ENCODE data around the gene RASSF1.

Gene RASSF1

GRCh38 chr3:50359760-50360110 is 19.1 kb upstream of the RASSF1 start:
- no peaks in the 10 kb centered on the region for H3F3A ChIP-seq (ENCODE audit: low read depth)
- peaks cover 4% of the 10 kb centered on the region; the same call in 1 of the 2 replicates for H3K36me3 ChIP-seq (ENCODE audit: insufficient read depth, low read length)
- H3K9ac ChIP-seq (ENCODE audit: low read depth, low read length, poor library complexity, severe bottlenecking), result no peak overlapping the region
- no peaks in the 10 kb centered on the region for H3K9me2 ChIP-seq (replicated peaks; ENCODE audit: low read depth, low read length)
- peak overlapping the region; percentile 78 for H3K4me3 ChIP-seq (ENCODE audit: low read length, poor library complexity, severe bottlenecking)
- peaks cover 45% of the 10 kb centered on the region for H3K79me2 ChIP-seq (ENCODE audit: insufficient read depth, low read length)
- H3K4me1 ChIP-seq (ENCODE audit: insufficient read depth, low read length, poor library complexity, severe bottlenecking), result peaks cover 34% of the 10 kb centered on the region
- peaks cover 37% of the 10 kb centered on the region for H4K20me1 ChIP-seq (ENCODE audit: insufficient read depth, low read length, poor library complexity, severe bottlenecking)
- peak overlapping the region; percentile 55 for H3K4me2 ChIP-seq (ENCODE audit: low read depth, low read length, poor library complexity, severe bottlenecking)
- H2AFZ ChIP-seq (ENCODE audit: low read length), result peak overlapping the region; percentile 73
- TF ChIP-seq CTCF (conservative IDR thresholded peaks at IDR 0.05; ENCODE audit: low read length), result no peak
- TF ChIP-seq EZH2phosphoT487 (IDR thresholded peaks at IDR 0.05; ENCODE audit: borderline replicate concordance), result no peak
- no peaks in the 10 kb centered on the region for H3K27me3 ChIP-seq (ENCODE audit: insufficient read depth, low read length, poor library complexity, severe bottlenecking)
- no peaks in the 10 kb centered on the region for H3K9me3 ChIP-seq (ENCODE audit: insufficient read depth, low read depth, low read length)

GRCh38 chr3:50358911-50359759 is 18.5 kb upstream of the RASSF1 start, which contains the start of gene TMEM115:
TSS of gene TMEM115 (minus strand) at chr3:50359521. CDS start at chr3:50359063, 458 bp downstream.
- Histone ChIP-seq H3K4me3 (ENCODE audit: low read length, poor library complexity, severe bottlenecking) (peak within 1 kb of the TSS; percentile 78), H4K20me1 (ENCODE audit: insufficient read depth, low read length, poor library complexity, severe bottlenecking) (peaks cover 37% of the 10 kb centered on the region), H3F3A (ENCODE audit: low read depth) (no peaks in the 10 kb centered on the region), H3K9me2 (replicated peaks; ENCODE audit: low read depth, low read length) (no peaks in the 10 kb centered on the region), H3K36me3 (ENCODE audit: insufficient read depth, low read length) (peaks cover 9% of the 10 kb centered on the region; the same call in 1 of the 2 replicates), H2AFZ (ENCODE audit: low read length) (peak within 1 kb of the TSS; percentile 73), H3K4me1 (ENCODE audit: insufficient read depth, low read length, poor library complexity, severe bottlenecking) (peaks cover 34% of the 10 kb centered on the region), H3K9me3 (ENCODE audit: insufficient read depth, low read depth, low read length) (no peaks in the 10 kb centered on the region), H3K27me3 (ENCODE audit: insufficient read depth, low read length, poor library complexity, severe bottlenecking) (no peaks in the 10 kb centered on the region), H3K9ac (ENCODE audit: low read depth, low read length, poor library complexity, severe bottlenecking) (peak within 1 kb of the TSS; percentile 84), H3K4me2 (ENCODE audit: low read depth, low read length, poor library complexity, severe bottlenecking) (peak within 1 kb of the TSS; percentile 92), H3K79me2 (ENCODE audit: insufficient read depth, low read length) (peaks cover 45% of the 10 kb centered on the region)
- TF ChIP-seq CTCF (conservative IDR thresholded peaks at IDR 0.05; ENCODE audit: low read length) (no peak), EZH2phosphoT487 (IDR thresholded peaks at IDR 0.05; ENCODE audit: borderline replicate concordance) (no peak)

- H3K9me2 ChIP-seq (replicated peaks; ENCODE audit: low read depth, low read length), result no peaks in the 10 kb centered on the region
- no peak for TF ChIP-seq EZH2phosphoT487 (IDR thresholded peaks at IDR 0.05; ENCODE audit: borderline replicate concordance)
- no peak for TF ChIP-seq CTCF (conservative IDR thresholded peaks at IDR 0.05; ENCODE audit: low read length)
- peak overlapping the region; percentile 92 for H3K4me2 ChIP-seq (ENCODE audit: low read depth, low read length, poor library complexity, severe bottlenecking)
- H2AFZ ChIP-seq (ENCODE audit: low read length), result no peak overlapping the region
- peaks cover 34% of the 10 kb centered on the region for H3K4me1 ChIP-seq (ENCODE audit: insufficient read depth, low read length, poor library complexity, severe bottlenecking)
- H4K20me1 ChIP-seq (ENCODE audit: insufficient read depth, low read length, poor library complexity, severe bottlenecking), result peaks cover 38% of the 10 kb centered on the region
- H3K27me3 ChIP-seq (ENCODE audit: insufficient read depth, low read length, poor library complexity, severe bottlenecking), result no peaks in the 10 kb centered on the region
- no peaks in the 10 kb centered on the region for H3F3A ChIP-seq (ENCODE audit: low read depth)
- peaks cover 9% of the 10 kb centered on the region; the same call in 1 of the 2 replicates for H3K36me3 ChIP-seq (ENCODE audit: insufficient read depth, low read length)
- peak overlapping the region; percentile 78 for H3K4me3 ChIP-seq (ENCODE audit: low read length, poor library complexity, severe bottlenecking)
- H3K79me2 ChIP-seq (ENCODE audit: insufficient read depth, low read length), result peaks cover 45% of the 10 kb centered on the region
- no peaks in the 10 kb centered on the region for H3K9me3 ChIP-seq (ENCODE audit: insufficient read depth, low read depth, low read length)
- peak overlapping the region; percentile 84 for H3K9ac ChIP-seq (ENCODE audit: low read depth, low read length, poor library complexity, severe bottlenecking)
Observed at GRCh38 chr3:50358355-50358910, 17.8 kb upstream of the RASSF1 start.

All from Loucy (cell line).